Osteoblast (primary cell): Measurements from ENCODE around the gene ASXL2. TPM values are rescaled to one million over a fixed set of nuclear protein-coding genes. Genes with fewer than 3 reads are reported as not detected.

Experiments
- DNase-seq: peaks from one replicate; pipeline ENCODE4 v3.0.0; 2011; ENCODE audit warnings: low spot score, mixed read lengths; ENCODE audit not compliant: insufficient read length; ENCODE audit errors: missing footprints
- H2AFZ ChIP-seq: 2 replicates; pipeline ENCODE4 v1.6.0; 2011; ENCODE audit warnings: mild to moderate bottlenecking, low read length
- H3K27ac ChIP-seq: 2 replicates; pipeline ENCODE4 v1.5.1; 2011; ENCODE audit warnings: mild to moderate bottlenecking, low read depth, low read length, moderate library complexity
- H3K27me3 ChIP-seq: 2 replicates; pipeline ENCODE4 v1.6.0; 2012; ENCODE audit warnings: mild to moderate bottlenecking, control low read depth, inconsistent platforms, low read length, moderate library complexity; ENCODE audit not compliant: insufficient read depth
- H3K36me3 ChIP-seq: 2 replicates; pipeline ENCODE4 v1.5.1; 2011; ENCODE audit warnings: mild to moderate bottlenecking, low read length, control low read depth, moderate library complexity; ENCODE audit not compliant: insufficient read depth
- H3K4me1 ChIP-seq: 2 replicates; pipeline ENCODE4 v1.5.1; 2011; ENCODE audit warnings: mild to moderate bottlenecking, low read length, control low read depth, moderate library complexity; ENCODE audit not compliant: insufficient read depth
- H3K4me2 ChIP-seq: 2 replicates; pipeline ENCODE4 v1.6.0; 2011; ENCODE audit warnings: mild to moderate bottlenecking, low read length; ENCODE audit not compliant: insufficient read depth
- H3K4me3 ChIP-seq: fragments of 200-600 bp; sonication (generic); 3 replicates; pipeline ENCODE4 v1.5.1; 2012; ENCODE audit warnings: mild to moderate bottlenecking, low read length, inconsistent platforms; ENCODE audit not compliant: insufficient read depth
- H3K79me2 ChIP-seq: 2 replicates; pipeline ENCODE4 v1.6.0; 2012; ENCODE audit warnings: mild to moderate bottlenecking, low read length, control low read depth, inconsistent platforms; ENCODE audit not compliant: insufficient read depth
- H3K9me3 ChIP-seq: 2 replicates; pipeline ENCODE4 v1.5.1; 2011; ENCODE audit warnings: low read depth, low read length, control low read depth
- H4K20me1 ChIP-seq: 2 replicates; pipeline ENCODE4 v1.6.0; 2012; ENCODE audit warnings: mild to moderate bottlenecking, low read length, control low read depth; ENCODE audit not compliant: insufficient read depth
- CTCF ChIP-seq: IDR thresholded peaks from 2 replicates; pipeline ENCODE4 v1.5.1; 2011; ENCODE audit warnings: mild to moderate bottlenecking, low read depth, low read length, moderate library complexity; ENCODE audit errors: extremely low read depth
- total RNA-seq: library from RNA; depleted of rRNA; stranded (reverse); fragments of >200 nt; gene quantifications from 2 replicates; pipeline ENCODE4 v1.2.3, GENCODE V29; 2012

The ASXL2 gene
- total RNA-seq, 1 donor: 13.0 TPM

GRCh38 chr2:25799301-25799700 lies 79.0 kb downstream of the ASXL2 start:
- no peak for DNase-seq
- peaks cover 6% of the 10 kb centered on the region for H4K20me1 ChIP-seq
- no peaks in the 10 kb centered on the region for H3K4me1 ChIP-seq
- H3K27me3 ChIP-seq: no peaks in the 10 kb centered on the region
- peaks cover 24% of the 10 kb centered on the region for H3K36me3 ChIP-seq
- no peak overlapping the region for H3K4me2 ChIP-seq
- peaks cover 23% of the 10 kb centered on the region for H3K79me2 ChIP-seq
- no peak overlapping the region for H3K27ac ChIP-seq
- no peak overlapping the region for H3K4me3 ChIP-seq
- TF ChIP-seq CTCF: no peak
- no peak overlapping the region for H2AFZ ChIP-seq
- no peaks in the 10 kb centered on the region for H3K9me3 ChIP-seq

DNA sequence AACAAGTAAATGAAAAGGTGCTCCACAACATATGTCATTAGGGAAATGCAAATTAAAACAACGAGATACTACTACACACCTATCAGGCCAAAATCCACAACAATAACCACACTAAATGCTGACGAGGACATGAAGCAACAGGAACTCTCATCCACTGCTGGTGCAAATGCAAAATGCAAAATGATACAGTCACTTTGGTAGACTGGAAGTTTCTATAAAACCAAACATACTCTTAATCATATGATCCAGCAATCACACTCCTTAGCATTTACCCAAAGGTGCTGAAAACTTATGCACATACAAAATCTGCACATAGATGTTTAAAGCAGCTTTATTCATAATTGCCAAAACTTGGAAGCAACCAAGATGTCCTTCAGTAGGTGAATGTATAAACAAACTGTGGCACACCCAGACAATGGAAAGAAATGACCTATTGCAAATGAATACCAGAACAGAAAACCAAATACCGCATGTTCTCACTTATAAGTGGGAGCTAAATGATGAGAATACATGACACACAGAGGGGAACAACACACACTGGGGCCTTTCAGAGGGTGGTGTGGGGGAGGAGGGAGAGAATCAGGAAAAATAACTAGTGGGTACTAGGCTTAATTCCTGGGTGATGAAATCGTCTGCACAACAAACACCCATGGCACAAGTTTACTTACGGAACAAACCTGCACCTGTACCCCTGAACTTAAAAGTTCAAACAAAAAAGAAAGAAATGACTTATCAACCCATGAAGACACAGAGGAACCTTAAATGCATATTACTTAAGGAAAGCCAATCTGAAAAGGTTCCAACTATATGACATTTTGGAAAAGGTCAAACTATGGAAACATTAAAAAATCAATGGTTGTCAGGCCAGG lies 80.4 kb downstream of the ASXL2 start:
- Histone ChIP-seq H3K36me3 (peaks cover 11% of the 10 kb centered on the region), H2AFZ (no peak overlapping the region), H4K20me1 (peaks cover 6% of the 10 kb centered on the region), H3K27ac (no peak overlapping the region), H3K4me2 (no peak overlapping the region), H3K4me1 (no peaks in the 10 kb centered on the region), H3K79me2 (peaks cover 23% of the 10 kb centered on the region), H3K4me3 (no peak overlapping the region), H3K9me3 (no peaks in the 10 kb centered on the region), H3K27me3 (no peaks in the 10 kb centered on the region)
- TF ChIP-seq CTCF: no peak
- no peak for DNase-seq

- Histone ChIP-seq H3K27ac (no peak overlapping the region), H3K79me2 (peaks cover 19% of the 10 kb centered on the region), H4K20me1 (peaks cover 6% of the 10 kb centered on the region), H3K4me2 (no peak overlapping the region), H3K4me1 (no peaks in the 10 kb centered on the region), H2AFZ (no peak overlapping the region), H3K9me3 (no peaks in the 10 kb centered on the region), H3K27me3 (no peaks in the 10 kb centered on the region), H3K4me3 (no peak overlapping the region), H3K36me3 (peaks cover 6% of the 10 kb centered on the region)
- no peak for TF ChIP-seq CTCF
- no peak for DNase-seq
Observed at GRCh38 chr2:25794544-25795276, 83.6 kb downstream of the ASXL2 start.
